ENCODE results near the gene HPS5.
A peak's percentile ranks its signal among the peaks of the same experiment; 100 is the strongest.
"Not testable (repeated sequence)": the region's sequence is repeated elsewhere in the genome, so short reads cannot be mapped to it uniquely, and the experiment has no call there.

HPS5 gene

GRCh38 chr11:18269252-18269651 is 52.7 kb downstream of the HPS5 start:
- DNase-seq: not testable (repeated sequence)

- DNase-seq: not testable (repeated sequence)
Measured at GRCh38 chr11:18267335-18268133, 54.4 kb downstream of the HPS5 start.

DNA sequence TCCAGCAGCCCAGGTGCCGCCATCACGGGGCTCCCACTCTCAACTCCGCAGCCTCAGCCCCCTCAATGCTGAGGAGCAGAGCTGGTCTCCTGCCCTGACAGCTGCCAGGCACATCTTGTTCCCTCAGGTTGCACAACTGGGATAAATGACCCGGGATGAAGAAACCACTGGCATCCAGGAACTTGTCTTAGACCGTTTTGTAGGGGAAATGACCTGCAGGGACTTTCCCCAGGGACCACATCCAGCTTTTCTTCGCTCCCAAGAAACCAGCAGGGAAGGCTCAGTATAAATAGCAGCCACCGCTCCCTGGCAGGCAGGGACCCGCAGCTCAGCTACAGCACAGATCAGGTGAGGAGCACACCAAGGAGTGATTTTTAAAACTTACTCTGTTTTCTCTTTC is 56.0 kb downstream of the HPS5 start, which contains the start of gene SAA1:
Gene SAA1 (plus strand): TSS at position 316 of the 400 bp plus-strand sequence. CDS start 624 bp downstream, outside the sequence.
- DNase-seq: no peak

DNA sequence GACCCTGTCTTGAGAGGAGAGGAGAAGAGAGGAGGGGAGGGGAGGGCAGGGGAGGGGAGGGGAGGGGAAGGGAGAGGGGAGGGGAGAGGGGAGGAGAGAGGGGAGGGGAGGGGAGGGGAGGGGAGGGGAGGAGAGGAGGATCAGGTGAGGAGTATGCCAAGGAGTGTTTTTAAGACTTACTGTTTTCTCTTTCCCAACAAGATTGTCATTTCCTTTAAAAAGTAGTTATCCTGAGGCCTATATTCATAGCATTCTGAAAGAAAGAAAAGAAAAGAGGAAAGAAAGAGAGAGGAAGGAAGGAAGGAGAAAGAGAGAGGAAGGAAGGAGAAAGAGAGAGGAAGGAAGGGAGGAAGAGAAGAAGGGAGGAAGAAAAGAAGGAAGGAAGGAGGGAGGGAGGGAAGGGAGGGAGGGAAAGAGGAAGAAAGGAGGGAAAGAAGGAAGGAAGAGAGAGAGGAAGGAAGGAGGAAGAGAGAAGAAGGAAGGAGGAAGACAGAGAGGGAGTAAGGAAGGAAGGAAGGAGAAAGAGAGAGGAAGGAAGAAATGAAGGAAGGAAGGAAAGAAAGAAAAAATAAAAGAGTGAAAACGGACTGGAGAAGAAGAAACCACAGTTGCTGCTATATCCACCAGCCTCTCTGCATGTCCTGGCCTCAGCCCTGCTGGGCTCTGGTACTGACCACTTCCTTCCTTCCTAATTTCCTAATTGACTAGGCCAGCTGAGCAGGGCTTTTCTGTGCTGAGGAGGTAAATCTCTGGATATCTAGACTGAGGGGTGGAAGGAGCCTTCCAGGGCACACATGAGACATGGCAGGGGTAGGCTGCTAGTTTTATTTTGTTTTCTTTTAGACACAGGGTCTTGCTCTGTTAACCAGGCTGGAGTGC is 57.0 kb downstream of the HPS5 start:
- no peak for DNase-seq

GRCh38 chr11:18264035-18264434 is 57.9 kb downstream of the HPS5 start:
- DNase-seq: no peak

DNA sequence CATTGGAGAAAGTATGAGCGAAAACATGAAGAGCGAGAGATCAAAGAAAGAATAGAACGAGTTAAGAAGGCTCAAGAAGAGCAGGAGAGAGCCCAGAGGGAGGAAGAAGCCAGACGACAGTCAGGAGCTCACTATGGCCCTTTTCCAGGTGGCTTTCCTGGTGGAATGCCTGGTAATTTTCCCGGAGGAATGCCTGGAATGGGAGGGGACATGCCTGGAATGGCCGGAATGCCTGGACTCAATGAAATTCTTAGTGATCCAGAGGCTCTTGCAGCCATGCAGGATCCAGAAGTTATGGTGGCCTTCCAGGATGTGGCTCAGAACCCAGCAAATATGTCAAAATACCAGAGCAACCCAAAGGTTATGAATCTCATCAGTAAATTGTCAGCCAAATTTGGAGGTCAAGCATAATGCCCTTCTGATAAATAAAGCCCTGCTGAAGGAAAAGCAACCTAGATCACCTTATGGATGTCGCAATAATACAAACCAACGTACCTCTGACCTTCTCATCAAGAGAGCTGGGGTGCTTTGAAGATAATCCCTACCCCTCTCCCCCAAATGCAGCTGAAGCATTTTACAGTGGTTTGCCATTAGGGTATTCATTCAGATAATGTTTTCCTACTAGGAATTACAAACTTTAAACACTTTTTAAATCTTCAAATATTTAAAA is 59.1 kb downstream of the HPS5 start:
- not testable (repeated sequence) for DNase-seq

- DNase-seq: no peak
Measured at GRCh38 chr11:18261721-18262120, 60.2 kb downstream of the HPS5 start.

DNA sequence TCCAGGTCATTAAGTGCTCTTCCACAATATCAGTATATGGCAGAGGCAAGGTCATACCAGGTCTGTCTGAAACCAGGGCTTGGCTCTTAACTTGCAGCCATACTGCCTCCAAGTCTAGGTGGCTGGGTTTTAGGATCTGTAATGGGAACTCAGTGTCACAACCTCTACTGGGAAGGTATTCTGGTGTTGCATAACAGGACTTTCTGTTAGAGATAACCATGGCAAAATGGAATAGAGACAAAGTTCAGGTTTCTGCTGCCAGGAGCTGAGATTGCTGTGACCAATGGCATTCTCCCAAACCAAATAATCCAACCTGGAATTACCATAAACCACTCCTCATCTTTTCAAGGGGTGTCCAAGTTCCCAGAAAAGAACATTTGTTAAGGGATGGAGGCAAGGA is 62.7 kb downstream of the HPS5 start:
- DNase-seq: no peak

GRCh38 chr11:18254781-18255361 is 67.1 kb downstream of the HPS5 start:
- no peak for DNase-seq

DNA sequence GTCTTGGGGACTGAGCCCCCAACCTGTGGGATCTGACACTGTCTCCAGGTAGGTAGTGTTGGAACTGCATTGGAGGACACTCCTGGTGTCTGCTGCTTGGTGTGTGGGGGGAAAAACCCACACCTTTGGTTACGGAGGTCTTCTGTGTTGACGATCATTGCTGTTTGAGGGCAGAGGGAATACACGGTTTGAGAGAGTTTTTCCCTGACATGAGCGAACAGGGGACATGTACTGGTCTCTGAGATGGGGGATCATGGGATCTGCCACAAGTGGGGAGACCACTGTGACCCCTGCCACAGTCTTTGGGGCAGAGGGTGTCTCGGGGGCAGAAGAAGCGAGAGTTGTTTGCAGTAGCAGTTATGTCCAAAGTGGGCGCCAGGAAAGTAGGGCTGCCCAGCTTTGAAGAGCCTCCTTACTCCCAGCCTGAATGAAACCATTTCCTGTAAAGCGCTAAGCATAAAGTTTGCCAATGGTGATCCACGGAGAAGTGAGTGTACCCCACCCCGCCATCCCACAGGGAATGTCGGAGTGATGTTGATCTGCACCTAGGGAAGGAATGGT is 68.1 kb downstream of the HPS5 start:
- no peak for DNase-seq

DNA sequence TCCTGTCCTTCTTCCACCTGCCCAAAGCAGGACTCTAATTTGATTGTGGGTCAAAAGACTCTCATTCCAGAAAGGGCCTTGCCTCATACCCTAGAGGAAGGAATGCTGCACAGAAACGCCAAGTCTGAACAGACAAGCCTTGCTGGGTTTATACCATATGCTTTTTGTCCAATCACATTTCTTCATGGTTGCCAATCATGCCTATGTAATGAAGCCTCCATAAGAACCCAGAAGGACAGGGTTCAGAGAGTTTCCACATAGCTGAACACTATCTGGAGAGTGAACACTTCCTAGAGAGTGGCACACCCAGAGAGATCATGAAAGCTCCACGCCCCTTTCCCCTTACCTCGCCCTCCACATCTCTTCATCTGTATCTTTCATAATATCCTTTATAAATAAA is 68.7 kb downstream of the HPS5 start:
- DNase-seq: no peak

DNA sequence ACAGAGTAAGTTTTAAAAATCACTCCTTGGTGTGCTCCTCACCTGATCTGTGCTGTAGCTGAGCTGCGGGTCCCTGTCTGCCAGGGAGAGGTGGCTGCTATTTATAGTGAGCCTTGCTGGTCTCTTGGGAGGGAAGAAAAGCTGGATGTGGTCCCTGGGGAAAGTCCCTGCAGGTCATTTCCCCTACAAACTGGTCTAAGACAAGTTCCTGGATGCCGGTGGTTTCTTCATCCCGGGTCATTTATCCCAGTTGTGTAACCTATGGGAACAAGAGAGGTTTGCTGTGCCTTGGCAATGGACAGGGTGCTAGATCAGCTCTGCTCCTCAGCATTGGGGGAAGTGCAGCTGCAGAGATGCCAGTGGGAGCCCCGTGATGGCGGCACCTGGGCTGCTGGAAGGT is 73.4 kb downstream of the HPS5 start, which contains the start of gene SAA2:
Gene SAA2 (minus strand): TSS at position 108 of the 400 bp plus-strand sequence. CDS start 657 bp downstream, outside the sequence.
- no peak for DNase-seq

- not testable (repeated sequence) for DNase-seq
Measured at GRCh38 chr11:18247191-18247581, 74.8 kb downstream of the HPS5 start.

DNA sequence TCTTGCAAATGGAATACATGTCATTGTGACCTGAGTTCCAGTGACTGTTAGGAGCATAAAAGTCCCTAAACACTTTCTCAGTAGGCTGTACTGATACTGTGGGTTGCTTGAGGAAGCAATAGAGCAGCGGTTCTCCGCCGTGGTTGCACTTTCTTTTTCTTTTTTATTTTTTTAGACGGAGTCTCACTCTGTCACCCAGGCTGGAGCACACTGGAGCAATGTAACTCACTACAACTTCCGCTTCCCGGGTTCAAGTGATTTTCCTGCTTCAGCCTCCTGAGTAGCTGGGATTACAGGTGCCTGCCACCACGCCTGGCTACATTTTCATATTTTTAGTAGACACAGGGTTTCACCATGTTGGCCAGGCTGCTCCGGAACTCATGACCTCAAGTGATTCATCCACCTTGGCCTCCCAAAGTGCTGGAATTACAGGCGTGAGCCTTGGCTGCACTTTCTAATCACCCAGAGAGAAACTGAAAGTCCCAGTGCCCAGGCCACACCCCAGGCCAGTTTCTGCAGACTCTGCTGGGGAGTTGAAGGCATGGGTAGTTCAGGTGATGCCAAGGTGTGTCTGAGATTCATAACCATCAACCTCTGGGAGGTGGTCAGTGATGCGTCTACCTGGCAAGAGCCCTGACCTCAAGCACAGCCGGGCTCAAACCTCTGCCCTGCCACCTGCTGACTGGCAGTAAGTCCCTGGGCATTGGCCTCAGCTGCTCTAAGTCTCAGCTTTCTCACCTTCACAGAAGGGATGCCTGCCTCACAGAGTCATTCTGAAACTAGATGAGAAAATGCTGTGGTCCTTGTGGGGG is 75.4 kb downstream of the HPS5 start:
- not testable (repeated sequence) for DNase-seq

DNA sequence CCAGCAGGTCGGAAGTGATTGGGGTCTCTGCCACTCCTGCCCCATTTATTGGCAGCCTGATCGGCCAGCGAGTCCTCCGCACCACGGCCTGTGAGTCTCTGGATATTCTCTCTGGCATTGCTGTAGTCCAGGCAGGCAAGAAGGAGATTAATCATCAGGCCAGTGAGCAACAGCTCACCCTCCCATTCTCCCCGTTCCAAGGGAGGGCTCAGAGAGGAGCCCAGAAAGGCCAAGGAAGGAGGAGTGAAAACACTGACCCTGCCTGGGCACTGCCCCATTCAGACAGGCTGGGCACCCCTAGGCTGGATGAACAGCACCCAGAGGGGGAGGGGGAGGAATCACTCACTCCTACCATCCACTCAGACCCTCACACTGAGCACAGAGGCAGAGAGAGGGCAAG is 76.5 kb downstream of the HPS5 start:
- no peak for DNase-seq

DNA sequence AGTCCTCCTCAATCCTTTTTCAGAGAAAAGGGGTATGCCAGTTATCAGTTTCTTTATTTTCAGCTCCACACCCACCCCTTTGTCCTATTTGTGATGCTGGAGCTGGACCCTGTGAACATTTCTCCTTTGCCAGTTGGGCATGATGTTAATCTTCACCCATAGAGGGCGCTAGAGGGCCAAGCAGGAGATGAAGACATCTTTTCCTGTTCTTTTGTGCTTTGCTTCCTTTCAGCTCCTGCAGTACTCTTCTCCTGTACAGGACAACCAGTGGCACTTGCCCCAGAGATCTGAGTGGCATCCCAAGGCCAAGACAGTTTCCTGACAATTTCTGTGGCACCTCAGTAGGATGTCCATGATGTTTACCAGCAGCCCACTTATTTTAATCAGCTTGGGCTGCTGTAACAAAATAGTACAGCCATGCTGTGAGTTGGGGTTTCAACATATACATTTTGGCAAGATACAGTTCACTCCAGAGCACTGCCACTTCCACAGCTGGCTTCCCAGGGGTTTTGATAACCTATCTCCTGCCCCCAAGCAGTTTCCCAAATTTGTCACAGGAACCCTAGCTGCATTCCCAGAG is 78.1 kb downstream of the HPS5 start:
- DNase-seq: peak; percentile 49

DNA sequence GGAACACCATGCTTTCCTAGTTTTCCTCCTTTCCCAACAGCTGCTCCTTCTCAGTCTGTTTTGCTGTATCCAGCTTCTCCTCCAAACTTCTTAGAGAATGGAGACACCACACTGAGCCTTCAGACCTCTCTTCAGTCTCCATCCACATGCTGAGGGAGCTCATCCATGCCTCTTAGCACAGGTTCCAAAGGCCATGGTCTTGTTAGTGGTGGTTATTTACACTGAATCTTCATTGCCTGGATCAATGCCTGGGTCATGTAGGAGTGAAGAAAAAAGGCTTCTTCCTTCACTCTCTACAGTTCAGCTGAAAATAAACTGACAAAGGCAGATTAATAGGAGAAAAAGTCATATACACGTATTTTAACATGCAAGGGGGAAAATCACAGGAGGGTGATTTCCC is 82.3 kb downstream of the HPS5 start:
- no peak for DNase-seq

DNA sequence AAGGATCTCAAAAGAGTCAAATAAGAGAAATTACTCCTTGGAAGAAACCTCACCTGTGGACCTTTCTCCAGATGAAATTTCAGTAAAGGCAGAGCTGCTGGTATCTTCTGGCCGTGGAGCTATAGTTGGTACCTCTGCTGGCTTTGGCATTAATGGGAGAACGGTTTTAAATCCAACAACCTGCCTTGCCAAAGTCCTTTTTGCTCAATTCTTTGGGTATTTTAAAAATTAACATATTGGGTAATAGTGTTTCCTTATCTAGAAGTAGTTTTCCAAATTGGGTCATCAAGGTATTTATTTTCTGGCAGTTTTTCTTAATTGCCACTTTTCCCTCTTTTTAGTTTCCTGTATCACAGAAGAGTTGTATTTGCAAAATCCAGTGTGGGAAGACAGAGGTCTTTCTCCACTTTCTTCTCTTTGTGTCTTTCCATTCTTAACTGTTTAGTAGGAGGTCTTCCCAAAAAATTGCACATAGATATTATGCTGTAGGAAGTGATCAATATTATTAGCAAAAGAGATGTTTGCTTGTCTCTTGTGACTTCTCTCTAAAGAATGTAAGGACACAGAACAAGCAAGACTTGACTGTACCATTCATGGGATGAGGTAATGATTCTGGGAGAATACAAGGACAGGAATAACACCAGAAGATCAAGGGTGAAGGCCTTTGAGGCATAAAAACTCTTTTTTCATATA is 85.1 kb downstream of the HPS5 start, which contains the start of gene SAA4:
Gene SAA4 (minus strand): TSS at position 139 of the 693 bp plus-strand sequence. CDS start 876 bp downstream, outside the sequence.
- no peak for DNase-seq

DNA sequence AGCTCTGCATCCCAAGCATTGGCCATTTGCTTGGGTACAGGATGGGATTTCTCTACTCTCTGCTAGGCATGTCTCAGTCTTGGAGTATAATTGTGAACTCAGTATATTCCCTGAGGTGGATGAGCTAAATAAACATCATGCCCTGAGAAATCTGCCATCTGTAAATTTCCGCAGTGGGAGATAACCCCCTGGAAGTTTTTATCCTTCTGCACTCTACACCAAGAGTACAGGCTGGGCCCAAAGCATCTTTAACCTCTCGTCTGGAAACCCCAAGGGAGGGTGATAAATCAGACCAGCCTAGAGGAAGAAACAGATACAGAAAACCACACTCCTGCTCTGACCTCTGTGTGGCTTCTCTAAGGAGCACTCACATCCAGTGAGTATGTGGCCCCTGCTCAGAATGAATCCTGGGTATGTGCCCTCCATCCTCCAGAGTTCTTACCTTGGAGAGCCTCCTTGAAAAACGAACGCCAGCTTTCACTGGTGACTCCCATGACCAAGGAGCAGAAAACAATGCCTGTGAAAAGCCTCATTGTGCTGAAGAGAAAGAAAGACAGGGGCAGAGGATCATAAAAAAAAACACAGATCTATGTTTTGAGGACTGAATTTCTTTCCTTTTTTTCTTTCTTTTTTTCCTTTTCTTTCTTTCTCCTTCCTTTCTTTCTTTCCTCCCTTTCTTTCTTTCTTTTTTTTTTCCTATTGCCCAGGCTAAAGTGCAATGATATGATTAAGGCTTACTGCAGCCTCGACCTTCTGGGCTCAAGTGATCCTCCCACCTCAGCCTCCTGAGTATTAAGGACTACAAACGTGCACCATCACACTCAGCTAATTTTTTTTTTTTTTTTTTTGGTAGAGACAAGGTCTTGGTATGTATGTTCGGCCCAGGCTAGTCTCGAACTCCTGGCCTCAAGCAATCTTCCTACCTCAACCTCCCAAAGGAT is 86.3 kb downstream of the HPS5 start:
- no peak for DNase-seq
